Measurements from ENCODE around the gene HNF1B.
A peak's percentile ranks its signal among the peaks of the same experiment; 100 is the strongest.

HNF1B gene

DNA sequence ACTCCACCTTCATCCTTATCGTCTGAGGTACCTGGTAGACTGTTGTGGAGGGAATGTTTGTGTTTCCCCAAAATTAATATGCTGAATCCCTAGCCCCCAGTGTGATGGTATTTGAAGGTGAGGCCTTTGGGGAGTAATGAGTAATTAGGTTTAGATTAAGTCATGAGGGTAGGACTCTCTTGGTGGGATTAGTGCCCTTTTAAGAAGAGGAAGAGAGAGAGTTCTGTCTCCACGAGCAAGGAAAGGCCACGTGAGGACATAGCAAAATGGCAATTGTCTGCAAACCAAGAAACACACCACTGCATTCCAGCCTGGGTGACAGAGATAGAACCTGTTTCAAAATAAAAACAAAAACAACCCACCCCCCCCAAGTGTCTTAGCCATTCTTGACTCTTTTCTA lies 80.6 kb downstream of the HNF1B start:
- no peak for DNase-seq

DNA sequence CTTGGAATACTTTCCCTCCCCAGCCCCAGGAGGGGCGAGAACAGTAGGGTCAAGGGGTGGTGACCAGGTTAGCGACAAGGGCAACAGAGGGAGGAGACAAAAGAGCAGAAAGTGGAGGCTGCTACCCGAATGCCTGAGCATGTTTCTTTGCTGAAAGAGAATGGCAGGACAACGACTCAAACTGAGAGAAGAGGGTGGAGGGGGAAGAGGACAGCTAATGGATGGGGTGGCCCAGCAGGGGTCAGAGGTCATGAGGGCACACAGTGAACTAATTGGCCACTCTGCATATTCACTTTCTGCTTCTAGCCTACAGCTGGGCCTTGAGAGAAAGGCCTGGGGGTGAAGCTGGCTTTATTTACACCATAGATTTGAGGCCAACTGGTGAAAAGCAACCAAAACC lies 82.5 kb downstream of the HNF1B start:
- DNase-seq = no peak

DNA sequence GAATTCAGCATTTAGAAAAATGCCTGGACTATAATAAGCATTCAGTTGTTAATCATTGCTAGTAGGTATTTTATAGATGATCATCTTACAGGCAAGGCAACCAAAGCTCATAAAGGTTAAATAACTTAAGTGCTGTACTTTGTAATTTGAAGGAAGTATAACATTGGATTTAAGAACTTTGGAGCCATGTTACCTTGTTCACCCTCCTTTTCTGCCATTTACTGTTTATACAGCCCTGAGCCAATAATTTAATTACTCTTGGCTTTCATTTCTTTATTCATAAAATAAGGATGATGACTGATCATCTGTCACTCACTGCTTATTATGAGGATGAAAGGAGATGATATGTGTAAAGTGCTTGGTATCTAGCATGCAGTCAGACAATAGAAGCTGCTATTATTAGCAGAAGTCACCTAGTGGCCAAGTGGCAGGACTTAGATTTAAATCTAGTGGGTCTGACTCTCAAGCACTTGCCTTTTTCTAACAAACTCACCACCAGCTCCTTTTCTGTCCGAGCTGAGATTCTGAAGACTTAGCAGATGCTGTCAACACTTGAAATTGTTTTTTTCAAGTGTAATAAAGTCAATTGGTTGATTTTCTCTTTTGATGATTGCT lies 83.4 kb downstream of the HNF1B start:
- DNase-seq = no peak

DNA sequence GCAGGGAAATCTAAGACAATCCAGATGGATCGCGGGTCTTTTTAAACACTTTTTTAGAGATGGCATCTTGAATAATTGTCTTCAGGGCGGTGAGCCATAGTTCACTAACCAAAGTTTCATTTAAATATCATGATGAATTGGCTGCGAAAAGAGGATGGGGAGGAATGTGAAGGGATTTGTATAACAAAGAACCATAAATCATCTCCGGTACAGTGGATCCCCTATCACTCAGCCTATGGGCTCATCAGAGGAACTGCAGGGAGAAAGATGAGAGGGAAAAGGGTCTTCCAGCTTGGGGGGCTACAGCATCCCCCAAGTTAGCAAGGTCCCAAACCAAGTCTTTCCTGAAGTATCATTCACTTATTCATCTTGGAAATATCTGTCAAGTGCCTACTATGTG lies 84.9 kb downstream of the HNF1B start:
- no peak for DNase-seq

DNA sequence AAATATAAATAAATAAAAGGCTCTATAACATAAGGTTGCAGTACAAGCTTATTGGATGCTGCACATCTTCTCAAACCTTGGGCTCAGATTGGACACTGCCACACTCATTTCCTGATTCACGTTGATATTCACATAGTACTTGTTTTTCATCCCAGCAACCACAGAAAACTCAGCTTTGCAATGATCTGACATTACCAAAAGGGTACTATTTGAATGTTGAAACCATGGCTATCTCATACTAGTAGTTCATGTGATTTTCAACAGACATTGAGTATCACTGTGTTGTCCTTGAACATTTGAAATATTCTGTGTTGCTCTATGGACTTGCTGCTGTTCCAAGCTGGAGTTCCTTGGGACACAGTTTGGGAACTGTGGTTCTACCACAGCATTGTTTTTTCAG lies 87.7 kb downstream of the HNF1B start:
- DNase-seq = no peak

DNA sequence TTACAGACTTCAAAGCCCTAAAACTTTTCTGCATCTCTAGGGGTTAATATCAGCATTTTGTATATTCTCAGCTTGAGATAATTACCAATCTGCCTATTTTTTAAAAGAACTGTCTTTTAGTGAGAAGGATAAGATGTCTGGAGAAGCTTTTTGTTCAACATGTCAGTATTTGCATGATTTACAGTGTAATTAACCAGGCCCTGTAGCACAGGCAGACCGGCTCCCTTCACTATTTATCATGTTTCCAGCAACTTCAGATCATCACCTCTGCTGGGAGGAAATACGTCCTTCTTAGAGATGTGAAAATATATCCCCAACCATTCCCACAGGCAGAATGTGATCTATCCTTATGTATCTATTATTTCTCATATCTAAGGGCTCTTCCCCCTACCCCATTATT lies 93.0 kb downstream of the HNF1B start:
- no peak for DNase-seq

DNA sequence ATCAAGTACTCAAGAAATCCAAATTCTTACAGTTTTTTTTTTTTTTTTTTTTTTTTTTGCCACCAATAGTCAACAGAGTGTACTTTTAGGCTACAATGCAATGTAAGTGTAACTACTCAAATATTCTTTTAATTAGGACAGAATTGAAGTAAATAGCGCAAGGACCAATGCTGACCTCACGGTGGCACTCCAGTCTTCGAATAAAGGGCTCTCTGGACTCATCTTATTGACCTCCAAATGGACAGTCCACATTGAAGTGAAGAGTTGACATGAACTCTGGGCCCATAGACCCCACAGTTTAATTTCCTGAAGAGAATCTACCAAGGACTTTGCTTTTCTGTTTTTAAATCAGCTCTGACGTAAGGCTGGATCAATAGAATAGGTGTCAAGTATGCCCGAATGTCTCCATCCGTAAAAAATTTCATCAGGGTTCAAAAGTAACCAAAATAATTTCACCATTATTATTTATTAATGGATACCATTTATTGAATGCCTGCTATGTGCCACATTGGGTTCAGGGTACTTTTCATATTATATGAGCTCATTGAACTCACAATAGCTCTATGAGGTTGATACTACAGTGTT lies 94.3 kb downstream of the HNF1B start:
- peak in 1 of 2 experiments; percentile 57 for DNase-seq

DNA sequence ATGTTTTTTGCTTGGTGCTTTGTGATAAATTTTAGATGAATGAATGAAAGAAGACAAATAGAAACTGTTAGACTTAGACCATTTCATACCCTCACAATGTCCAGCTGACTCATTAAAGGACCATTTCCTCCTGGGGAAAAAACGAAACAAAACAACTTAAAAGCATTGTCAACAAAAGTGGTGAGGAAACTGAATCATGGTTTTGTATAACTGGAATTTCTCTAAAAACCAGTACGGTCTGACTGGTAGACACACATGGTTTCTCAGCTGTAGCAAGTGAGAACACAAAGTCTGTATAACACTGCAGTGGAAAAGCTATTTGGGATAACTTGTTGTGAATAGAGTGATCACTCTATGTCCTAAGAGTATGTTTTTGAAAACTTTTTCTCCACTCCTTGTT lies 96.3 kb downstream of the HNF1B start:
- DNase-seq = no peak

DNA sequence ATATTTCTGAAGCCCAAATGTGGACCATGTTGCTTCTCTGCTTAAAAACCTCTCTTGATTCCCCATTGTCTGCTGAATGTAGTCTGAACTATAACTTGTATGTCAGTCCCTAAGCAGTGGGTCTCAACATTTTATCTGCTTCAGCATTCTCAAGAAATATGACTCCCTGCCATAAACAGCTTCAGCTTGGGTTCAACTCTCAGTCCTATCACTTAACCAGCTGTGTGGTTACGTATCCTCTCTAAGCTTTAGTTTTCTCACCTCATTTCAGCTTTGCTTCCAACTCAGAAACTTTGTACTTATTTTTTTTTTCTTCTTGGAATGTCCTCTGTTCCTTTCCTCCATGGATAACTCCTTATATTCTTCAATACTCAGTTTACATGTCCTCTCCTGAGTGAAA lies 97.0 kb downstream of the HNF1B start:
- no peak for DNase-seq

DNA sequence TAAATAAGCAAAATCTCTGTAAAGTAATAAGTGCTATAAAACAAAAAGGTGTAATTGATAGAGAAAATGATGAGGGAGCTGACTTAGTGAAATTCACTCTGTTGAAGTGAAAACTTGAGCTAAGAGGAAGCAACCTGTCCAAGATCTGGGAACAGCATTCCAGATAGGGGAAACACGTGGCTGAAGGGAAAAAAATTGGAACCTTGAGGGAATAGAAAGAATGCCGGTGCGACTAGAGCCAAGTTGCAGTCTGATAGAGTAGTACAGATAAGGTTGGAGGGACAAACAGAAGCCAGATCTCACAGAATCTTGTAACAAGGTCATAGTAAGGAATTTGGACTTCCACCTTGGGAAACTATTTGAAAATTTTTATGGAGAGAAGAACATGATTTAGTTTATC lies 101.0 kb downstream of the HNF1B start:
- no peak for DNase-seq

DNA sequence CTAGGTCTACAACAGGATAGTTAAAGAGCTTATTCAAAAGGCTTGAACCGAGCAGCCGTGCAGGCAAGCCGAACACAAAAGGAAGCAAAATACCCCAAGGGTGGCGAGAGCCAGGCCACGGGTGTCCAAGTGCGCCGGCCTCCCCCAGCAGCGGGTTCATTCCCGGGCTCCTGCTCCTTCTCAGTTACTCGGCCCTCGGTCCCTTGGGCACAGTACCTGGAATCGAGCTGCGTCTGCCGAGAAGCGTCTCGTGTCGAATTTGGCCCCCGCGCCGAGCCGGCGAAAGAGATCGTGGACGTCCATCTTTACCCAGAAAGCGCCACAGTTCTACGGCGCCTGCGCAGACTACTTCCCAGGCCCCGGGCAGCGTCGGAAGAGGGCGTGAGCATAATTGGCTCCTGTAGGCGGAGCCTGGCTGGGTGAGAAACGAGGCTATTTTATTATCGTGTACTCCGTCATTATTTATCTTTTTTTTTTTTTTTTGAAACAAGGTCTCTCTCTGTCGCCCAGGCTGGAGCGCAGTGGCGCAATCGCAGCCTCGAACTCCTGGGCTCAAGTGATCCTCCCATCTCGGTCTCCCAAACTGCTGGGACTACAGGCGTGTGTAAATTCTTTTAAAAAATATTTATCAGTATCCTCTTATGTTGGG lies 101.6 kb downstream of the HNF1B start, which contains the start of gene DDX52:
Gene DDX52 (minus strand): TSS at position 329 of the 649 bp plus-strand sequence. CDS start 26 bp downstream, at position 303.
- peak; percentile 79 to 94 for DNase-seq

DNA sequence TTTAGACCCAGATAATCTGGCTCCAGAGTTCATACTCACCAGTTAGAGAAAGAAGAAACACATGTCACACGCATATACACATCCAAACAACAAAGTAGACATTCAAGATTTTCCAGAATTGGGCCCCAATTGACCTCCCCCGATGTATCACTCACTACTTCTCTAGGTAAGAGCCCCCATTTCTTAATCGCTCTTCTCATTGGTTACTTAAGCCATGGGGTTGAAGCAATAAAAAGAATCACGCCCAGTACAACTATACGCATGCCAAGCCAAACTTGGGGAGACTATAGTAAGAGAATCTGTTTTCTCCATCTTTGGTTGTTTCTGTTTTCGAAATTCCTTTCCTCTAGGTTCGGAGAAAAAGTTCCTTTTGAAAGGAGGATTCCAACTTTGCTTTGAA lies 102.2 kb downstream of the HNF1B start:
- DNase-seq = no peak

DNA sequence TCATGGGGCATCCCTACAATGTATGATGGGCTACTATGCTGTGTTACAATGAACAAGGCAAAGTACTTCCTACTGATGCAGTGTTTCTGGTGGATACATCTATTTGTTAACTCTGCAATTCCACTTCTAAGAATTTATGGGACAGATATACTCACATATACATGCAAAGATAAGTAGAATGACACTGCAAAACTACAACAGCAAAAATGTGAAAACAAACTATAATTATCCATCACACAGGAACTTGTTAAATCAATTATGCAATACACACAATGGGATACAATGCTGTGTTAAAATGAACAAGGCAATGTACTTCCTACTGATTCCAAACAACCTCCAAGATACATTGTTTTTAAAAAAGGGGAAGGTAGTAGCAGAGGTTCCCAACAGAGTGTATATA lies 104.8 kb downstream of the HNF1B start:
- DNase-seq = no peak

DNA sequence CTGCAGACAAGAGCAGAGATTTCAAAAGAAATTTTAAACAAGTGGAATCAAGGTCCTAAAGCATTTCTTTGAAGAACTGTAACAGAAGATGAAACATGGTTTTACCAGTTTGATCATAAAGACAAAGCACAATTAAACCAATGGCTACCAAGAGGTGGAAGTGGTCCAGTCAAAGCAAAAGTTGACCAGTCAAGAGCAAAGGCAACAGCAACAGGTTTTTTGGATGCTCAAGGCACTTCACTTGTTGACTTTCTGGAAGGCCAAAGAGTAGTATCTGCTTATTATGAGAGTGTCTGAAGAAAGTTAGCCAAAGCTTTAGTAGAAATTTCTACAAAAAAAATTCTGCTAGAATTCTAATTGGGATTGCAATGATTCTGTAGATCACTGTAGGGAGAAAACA lies 106.9 kb downstream of the HNF1B start:
- no peak for DNase-seq
